ENCODE data around the gene DMWD. TPM values are rescaled to one million over a fixed set of nuclear protein-coding genes. Genes with fewer than 3 reads are reported as not detected.
"Not testable (repeated sequence)": the region's sequence is repeated elsewhere in the genome, so short reads cannot be mapped to it uniquely, and the experiment has no call there.

Gene DMWD
- total RNA-seq, 1 experiment from 2014 or later = 57.5 TPM

DNA sequence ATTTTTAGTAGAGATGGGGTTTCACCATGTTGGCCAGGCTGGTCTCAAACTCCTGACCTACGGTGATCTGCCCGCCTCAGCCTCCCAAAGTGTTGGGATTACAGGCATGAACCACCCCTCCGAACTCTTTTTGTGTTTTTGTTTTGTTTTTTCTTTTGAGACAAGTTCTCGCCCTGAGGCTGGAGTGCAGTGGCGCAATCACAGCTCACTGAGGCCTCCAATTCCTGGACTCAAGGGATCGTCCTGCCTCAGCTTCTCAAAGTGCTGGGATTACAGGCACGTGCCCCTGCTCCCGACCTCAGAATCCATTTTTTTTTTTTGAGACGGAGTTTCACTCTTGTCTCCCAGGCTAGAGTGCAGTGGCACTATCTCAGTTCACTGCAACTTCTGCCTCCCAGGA, 35.0 kb downstream of the DMWD start:
- TF ChIP-seq, protein P1, sequence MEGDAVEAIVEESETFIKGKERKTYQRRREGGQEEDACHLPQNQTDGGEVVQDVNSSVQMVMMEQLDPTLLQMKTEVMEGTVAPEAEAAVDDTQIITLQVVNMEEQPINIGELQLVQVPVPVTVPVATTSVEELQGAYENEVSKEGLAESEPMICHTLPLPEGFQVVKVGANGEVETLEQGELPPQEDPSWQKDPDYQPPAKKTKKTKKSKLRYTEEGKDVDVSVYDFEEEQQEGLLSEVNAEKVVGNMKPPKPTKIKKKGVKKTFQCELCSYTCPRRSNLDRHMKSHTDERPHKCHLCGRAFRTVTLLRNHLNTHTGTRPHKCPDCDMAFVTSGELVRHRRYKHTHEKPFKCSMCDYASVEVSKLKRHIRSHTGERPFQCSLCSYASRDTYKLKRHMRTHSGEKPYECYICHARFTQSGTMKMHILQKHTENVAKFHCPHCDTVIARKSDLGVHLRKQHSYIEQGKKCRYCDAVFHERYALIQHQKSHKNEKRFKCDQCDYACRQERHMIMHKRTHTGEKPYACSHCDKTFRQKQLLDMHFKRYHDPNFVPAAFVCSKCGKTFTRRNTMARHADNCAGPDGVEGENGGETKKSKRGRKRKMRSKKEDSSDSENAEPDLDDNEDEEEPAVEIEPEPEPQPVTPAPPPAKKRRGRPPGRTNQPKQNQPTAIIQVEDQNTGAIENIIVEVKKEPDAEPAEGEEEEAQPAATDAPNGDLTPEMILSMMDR (IDR thresholded peaks at IDR 0.05; ENCODE audit: unreplicated experiment) = no peak
- ChIA-PET CTCF (interaction anchor here (0.6 to 1.3 kb wide), 7 partner anchors 18 to 1591 kb away, joined by 3 to 5 read pairs (median 3); no protein-coding TSS in a partner anchor), POLR2A (interaction anchor here (0.6 to 4.1 kb wide), 4 partner anchors 11 to 116 kb away, joined by 3 to 38 read pairs (median 6); partner anchors contain the start of gene SIX5)

DNA sequence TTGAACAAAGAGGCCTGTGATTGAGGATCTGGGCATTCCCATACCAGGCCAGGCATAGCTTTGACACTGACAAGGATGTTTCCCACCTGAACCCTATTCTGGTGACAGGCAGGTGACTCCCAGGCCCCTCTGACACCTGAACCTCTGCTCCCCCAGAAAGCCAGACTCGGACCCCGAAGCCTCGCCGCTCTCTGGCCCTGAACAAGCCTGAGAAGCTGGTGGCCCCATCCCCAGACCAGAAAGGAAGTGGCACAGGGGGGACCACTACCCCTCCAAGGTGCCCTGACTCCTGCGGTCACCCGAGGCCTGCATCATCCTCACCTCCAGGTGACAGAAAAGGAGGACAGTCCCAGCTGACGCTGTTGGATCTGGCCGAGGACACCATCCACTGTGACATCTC, 38.3 kb downstream of the DMWD start:
- Mint-ChIP-seq H3K9me3 (ENCODE audit: unreplicated experiment) (no peaks in the 10 kb centered on the region), H3K4me3 (ENCODE audit: unreplicated experiment) (no peak overlapping the region), H3K27ac (ENCODE audit: low read depth, unreplicated experiment) (no peak overlapping the region), H3K4me1 (ENCODE audit: insufficient read depth, unreplicated experiment) (peaks cover 12% of the 10 kb centered on the region), H3K36me3 (ENCODE audit: insufficient read depth, unreplicated experiment) (no peaks in the 10 kb centered on the region), H3K27me3 (ENCODE audit: insufficient read depth, unreplicated experiment) (no peaks in the 10 kb centered on the region)
- DNase-seq (ENCODE audit: unreplicated experiment) = no peak
- intact Hi-C loops (cut with micrococcal nuclease) = no loop called here
- ChIA-PET POLR2A (interaction anchor here (1.0 to 6.4 kb wide), 2 partner anchors 13 to 14 kb away, joined by 4 to 58 read pairs; partner anchors contain the start of gene SIX5), CTCF (interaction anchor here (0.6 to 0.8 kb wide), 2 partner anchors 12 to 45 kb away, joined by 3 read pairs; no protein-coding TSS in a partner anchor)
- BruUV-seq (replicated peaks) = no TSS peak
- TF ChIP-seq, protein P1 (IDR thresholded peaks at IDR 0.05; ENCODE audit: unreplicated experiment) = no peak

More for the DNA sequence above, 35.0 kb downstream of the DMWD start:
- DNase-seq (ENCODE audit: unreplicated experiment) = peak; percentile 57
- Mint-ChIP-seq H3K27me3 (ENCODE audit: insufficient read depth, unreplicated experiment) (no peaks in the 10 kb centered on the region), H3K4me3 (ENCODE audit: unreplicated experiment) (no peak overlapping the region), H3K27ac (ENCODE audit: low read depth, unreplicated experiment) (peak overlapping the region; percentile 64), H3K9me3 (ENCODE audit: unreplicated experiment) (no peaks in the 10 kb centered on the region), H3K4me1 (ENCODE audit: insufficient read depth, unreplicated experiment) (peaks cover 12% of the 10 kb centered on the region), H3K36me3 (ENCODE audit: insufficient read depth, unreplicated experiment) (no peaks in the 10 kb centered on the region)
- intact Hi-C loops (cut with micrococcal nuclease) = no loop called here
- no TSS peak for BruUV-seq (replicated peaks)

DNA sequence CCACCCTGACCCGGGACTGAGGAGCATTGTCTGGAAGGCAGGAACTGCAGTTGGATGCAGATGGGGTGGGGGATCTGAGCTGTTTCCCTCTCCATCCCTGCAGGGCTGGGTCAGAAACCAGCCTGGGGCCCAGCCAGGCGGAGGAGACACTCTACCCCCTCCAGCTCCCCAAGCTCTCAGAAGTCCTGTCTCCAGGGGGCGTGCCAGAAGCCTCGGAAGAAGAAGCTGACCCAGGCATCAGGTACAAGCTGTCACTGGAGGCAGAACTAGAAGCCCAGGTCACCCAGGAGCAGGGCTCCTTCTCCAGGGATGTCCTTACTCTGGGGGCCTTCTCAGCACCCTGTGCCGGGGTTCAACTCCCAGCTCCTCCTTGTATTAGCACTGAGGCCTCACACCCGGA, 39.1 kb downstream of the DMWD start:
- peaks cover 12% of the 10 kb centered on the region for H3K4me1 Mint-ChIP-seq (ENCODE audit: insufficient read depth, unreplicated experiment)

DNA sequence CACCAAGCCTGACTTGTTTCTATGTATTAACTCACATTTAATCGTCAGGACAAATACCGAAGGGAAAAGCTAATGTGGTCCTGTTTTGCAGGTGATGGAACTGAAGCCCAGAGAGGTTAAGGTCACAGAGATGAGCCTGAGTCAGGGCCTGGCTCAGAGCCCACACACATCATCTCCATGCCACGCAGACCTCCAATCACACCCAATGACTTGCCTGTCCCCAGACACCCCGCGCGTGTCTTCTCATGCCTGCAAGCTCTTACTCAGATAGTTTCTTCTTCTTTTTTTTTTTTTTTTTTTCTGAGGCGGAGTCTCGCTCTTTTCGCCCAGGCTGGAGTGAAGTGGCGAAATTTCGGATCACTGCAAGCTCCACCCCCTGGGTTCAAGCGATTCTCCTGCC, 40.0 kb downstream of the DMWD start:
- ChIA-PET CTCF (no interaction called here), POLR2A (interaction anchor here (0.9 to 6.4 kb wide), 8 partner anchors 10 to 68 kb away, joined by 3 to 58 read pairs (median 4); partner anchors contain the start of genes QPCTL and SIX5)
- Mint-ChIP-seq H3K27me3 (ENCODE audit: insufficient read depth, unreplicated experiment) (no peaks in the 10 kb centered on the region), H3K36me3 (ENCODE audit: insufficient read depth, unreplicated experiment) (no peaks in the 10 kb centered on the region), H3K9me3 (ENCODE audit: unreplicated experiment) (no peaks in the 10 kb centered on the region), H3K27ac (ENCODE audit: low read depth, unreplicated experiment) (peak overlapping the region; percentile 65), H3K4me1 (ENCODE audit: insufficient read depth, unreplicated experiment) (peaks cover 9% of the 10 kb centered on the region), H3K4me3 (ENCODE audit: unreplicated experiment) (no peak overlapping the region)
- BruUV-seq (replicated peaks) = no TSS peak
- peak; percentile 74 for DNase-seq (ENCODE audit: unreplicated experiment)
- TF ChIP-seq, protein P1 (IDR thresholded peaks at IDR 0.05; ENCODE audit: unreplicated experiment) = no peak
- intact Hi-C loops (cut with micrococcal nuclease) = no loop called here

More for the DNA sequence above, 39.1 kb downstream of the DMWD start:
- no peak for DNase-seq (ENCODE audit: unreplicated experiment)
- intact Hi-C loops (cut with micrococcal nuclease) = no loop called here
- POLR2A ChIA-PET = interaction anchor here (0.9 to 6.4 kb wide), 3 partner anchors 15 to 69 kb away, joined by 3 to 58 read pairs (median 4); partner anchors contain the start of gene SIX5
- Mint-ChIP-seq H3K36me3 (ENCODE audit: insufficient read depth, unreplicated experiment) (no peaks in the 10 kb centered on the region), H3K4me3 (ENCODE audit: unreplicated experiment) (no peak overlapping the region), H3K27ac (ENCODE audit: low read depth, unreplicated experiment) (no peak overlapping the region), H3K27me3 (ENCODE audit: insufficient read depth, unreplicated experiment) (no peaks in the 10 kb centered on the region), H3K9me3 (ENCODE audit: unreplicated experiment) (no peaks in the 10 kb centered on the region)
- CTCF ChIA-PET = interaction anchor here (0.6 to 0.8 kb wide), 4 partner anchors 13 to 695 kb away, joined by 3 to 5 read pairs (median 3); partner anchors contain the start of gene FBXO46
- no TSS peak for BruUV-seq (replicated peaks)
- TF ChIP-seq, protein P1 (IDR thresholded peaks at IDR 0.05; ENCODE audit: unreplicated experiment) = no peak

DNA sequence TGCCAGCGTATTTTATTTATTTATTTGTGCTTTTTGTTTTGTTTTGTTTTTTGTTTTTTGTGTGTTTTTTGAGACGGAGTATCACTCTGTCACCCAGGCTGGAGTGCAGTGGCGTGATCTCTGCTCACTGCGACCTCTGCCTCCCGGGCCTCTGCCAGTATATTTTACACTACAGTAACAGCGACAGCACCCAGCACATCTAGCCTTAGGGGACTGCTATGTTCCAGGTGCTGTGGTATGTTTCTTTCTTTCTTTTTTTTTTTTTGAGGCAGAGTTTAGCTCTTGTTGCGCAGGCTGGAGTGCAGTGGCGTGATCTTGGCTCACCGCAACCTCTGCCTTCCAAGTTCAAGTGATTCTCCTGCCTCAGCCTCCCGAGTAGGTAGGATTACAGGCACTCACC, 41.2 kb downstream of the DMWD start:
- H3K4me3 Mint-ChIP-seq (ENCODE audit: unreplicated experiment); H3K4me1 Mint-ChIP-seq (ENCODE audit: insufficient read depth, unreplicated experiment); H3K9me3 Mint-ChIP-seq (ENCODE audit: unreplicated experiment); BruUV-seq (replicated peaks); DNase-seq (ENCODE audit: unreplicated experiment); intact Hi-C loops (cut with micrococcal nuclease); H3K27me3 Mint-ChIP-seq (ENCODE audit: insufficient read depth, unreplicated experiment); H3K36me3 Mint-ChIP-seq (ENCODE audit: insufficient read depth, unreplicated experiment): not testable (repeated sequence)
- H3K27ac Mint-ChIP-seq (ENCODE audit: low read depth, unreplicated experiment) = peak overlapping the region; percentile 17
- POLR2A ChIA-PET = interaction anchor here (1.2 to 6.4 kb wide), 2 partner anchors 17 to 59 kb away, joined by 3 to 58 read pairs; partner anchors contain the start of genes QPCTL and SIX5
- CTCF ChIA-PET = interaction anchor here (0.6 to 0.9 kb wide), 2 partner anchors 47 to 70 kb away, joined by 3 to 4 read pairs; no protein-coding TSS in a partner anchor
